HG02763 (cell line): ENCODE data around the gene AGRP.
A peak's percentile ranks its signal among the peaks of the same experiment; 100 is the strongest.
"Not testable (repeated sequence)": the region's sequence is repeated elsewhere in the genome, so short reads cannot be mapped to it uniquely, and the experiment has no call there.

Experiments
- ATAC-seq: cut with Tn5 transposase; IDR thresholded peaks from one replicate; pipeline ENCODE4 v1.9.1; 2021; ENCODE audit warnings: mild to moderate bottlenecking, moderate library complexity; ENCODE audit not compliant: unreplicated experiment

The AGRP gene, protein sequence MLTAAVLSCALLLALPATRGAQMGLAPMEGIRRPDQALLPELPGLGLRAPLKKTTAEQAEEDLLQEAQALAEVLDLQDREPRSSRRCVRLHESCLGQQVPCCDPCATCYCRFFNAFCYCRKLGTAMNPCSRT

DNA sequence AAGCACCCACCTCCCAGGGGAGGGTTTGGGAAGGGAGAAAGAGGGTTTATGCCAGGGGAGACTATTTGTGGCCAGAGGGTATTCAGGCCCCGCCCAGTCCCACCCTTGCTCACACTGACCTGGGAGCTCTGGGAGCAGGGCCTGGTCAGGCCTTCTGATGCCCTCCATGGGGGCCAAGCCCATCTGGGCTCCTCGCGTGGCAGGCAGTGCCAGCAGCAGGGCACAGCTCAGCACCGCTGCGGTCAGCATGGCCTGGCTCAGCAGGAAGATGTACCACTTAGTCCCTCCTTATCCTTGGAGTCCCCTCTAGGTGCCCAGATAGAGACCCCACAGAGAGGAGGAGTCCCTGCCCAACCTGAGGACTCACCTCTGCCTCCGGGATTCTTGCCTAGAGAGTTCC, at the start of gene AGRP:
Gene AGRP, minus strand, starts transcription at position 398 of the 400 bp plus-strand sequence. Its CDS starts 149 bp downstream, at position 249.
- ATAC-seq, result no peak

DNA sequence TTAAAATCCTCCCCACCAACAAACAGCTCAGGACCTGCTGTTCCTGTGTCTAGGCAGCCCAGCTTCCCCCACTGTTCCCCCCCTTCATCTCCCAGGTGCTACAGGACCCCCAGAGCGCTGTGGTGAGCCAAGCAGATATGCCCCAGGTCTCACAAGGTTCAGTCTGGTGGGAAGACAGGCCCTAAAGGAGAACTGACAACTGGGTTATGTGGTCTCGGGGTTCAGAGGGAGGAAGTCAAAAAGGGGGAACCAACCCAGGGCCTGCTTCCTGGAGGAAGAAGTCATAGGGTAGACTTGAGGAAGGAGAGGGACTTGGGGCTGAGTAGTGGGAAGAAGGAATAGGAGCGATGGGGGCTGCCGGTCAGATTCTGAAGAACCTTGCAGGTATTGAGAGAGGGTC, 47.9 kb upstream of the AGRP start:
- no peak for ATAC-seq

DNA sequence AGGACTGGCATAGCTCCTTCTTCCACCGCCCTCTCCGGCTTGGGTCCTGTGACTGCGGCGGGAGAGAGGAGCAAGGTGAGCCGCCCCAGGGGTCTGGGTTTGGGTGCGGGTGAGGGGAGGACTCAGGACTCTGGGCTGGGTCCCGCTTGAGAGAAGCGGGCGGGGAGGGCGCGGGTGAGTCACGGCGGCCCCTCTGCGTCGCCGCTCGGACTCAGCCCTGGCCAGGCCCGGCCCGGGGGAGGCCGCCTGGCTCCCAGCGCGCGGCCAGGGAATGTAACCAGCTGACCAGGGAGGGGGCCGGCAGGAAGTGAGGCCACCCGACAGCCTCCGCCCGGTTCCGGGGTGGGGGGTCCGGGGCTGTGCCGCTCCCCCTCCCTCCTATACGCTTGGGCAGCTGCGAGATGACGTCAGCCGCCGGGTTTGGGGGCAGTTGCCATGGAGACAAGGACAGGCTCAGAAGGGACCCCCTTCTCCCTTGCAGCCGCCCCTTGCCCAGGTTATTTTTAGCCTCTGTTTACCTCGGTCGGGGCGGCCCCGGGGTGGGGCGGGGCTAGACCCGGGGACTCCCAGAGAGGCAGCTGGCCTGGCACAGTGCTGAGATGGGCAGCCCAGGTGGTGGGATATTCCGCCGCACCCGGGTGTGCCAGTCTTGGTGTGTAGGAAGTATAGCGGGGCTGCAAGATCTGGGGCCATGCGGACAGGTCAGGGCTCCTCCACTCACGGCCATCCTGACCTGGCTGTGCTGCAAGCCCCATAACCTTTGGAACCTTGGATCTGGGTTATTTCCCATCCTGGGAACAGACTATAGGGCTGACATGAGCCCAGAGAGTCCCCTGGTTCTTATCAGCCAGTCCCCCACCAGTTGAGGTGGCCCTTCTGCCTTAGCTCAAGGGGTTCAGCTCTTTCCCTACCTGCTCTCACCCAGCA, 46.9 kb upstream of the AGRP start:
- ATAC-seq, result peak; percentile 44

DNA sequence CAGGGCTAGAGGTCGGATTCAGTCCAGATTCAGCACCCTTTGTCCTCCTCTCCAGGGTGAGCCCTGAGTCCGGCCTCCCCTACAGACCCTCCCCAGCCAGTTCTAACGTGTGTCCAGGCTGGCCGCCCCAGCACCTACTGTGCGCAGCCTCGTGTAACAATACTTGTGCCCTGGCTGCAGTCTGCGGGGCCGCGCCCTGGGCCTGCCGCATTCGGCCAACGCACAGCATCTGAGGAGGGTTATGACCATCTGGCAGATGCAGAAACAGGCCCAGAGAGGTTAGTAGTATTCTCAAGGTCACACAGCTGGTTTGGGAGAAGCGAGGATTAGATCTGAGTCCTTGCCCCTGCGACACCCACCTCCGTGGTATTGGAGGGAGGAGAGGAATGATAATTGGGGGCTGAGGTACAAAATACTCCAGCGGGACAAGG, 46.2 kb upstream of the AGRP start:
- ATAC-seq, result no peak

DNA sequence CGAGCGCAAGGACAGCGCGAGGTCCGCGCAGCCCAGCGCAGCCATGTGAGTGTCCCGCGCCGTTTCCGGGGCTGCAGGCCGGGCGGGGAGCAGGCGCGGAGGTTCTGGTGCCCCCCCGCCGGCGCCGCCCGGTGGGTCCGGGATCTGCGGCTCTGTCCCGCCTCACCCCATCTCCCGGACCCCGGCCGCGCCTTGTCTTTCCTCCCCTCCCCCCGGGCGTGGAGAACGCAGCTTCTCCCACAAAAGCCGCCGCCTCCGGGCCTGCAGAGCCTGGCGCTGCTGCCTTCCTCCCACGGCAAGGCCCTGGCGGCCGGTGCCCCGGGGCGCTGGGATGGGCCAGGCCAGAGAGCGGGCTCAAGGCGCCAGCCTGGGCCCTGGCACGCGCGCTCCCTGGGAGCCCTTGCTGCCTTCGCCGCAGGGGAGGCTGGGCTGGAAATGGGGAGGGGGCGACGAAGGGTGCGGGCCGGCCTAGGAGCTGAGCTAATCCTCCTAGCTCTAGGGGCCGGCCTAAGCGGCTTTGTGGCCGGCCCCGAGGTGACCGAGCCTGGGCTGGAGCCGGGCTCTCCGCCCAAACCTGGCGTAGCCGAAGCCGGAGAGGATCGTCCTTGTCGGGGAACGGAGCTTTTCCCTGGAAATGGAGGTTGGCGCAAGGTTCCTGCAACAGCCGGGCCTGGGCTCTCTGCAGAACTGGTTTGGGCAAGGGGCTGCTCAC, 45.7 kb upstream of the AGRP start:
- no peak for ATAC-seq

DNA sequence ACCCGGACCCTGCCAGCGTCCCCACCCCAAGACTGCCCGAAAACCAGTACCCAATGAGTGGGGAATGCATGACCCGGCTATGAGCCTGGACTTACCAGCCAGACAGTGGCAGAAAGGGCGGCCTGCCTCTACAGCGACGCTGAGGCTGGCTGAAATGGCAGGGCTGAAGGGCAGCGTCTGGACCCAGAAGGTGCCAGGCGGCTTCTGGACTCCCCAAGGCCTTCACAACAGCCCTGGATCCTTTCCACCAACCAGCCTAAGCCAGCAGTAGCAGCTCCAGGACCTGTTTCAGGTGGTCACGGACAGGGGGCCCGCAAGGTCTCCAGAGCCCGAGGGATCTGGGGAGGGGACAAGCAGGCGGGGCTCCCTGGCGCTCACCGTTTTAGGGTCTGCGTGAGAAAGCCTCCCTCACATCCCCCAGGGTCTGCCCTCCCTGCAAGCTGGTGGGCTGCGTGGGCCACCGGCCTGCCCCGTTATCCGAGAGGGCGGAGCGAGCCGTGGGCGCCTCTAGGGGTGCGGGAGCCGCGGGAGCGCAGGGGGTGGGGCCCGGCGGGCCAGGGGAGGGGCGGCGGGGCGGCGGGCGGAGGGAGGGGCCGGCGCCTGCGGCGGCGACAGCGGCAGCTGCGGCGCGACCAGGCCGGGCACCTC, 45.0 kb upstream of the AGRP start, which contains the start of gene RIPOR1:
Gene RIPOR1, plus strand, starts transcription at position 608 of the 648 bp plus-strand sequence. CDS start 9,618 bp downstream, outside the sequence.
- no peak for ATAC-seq

DNA sequence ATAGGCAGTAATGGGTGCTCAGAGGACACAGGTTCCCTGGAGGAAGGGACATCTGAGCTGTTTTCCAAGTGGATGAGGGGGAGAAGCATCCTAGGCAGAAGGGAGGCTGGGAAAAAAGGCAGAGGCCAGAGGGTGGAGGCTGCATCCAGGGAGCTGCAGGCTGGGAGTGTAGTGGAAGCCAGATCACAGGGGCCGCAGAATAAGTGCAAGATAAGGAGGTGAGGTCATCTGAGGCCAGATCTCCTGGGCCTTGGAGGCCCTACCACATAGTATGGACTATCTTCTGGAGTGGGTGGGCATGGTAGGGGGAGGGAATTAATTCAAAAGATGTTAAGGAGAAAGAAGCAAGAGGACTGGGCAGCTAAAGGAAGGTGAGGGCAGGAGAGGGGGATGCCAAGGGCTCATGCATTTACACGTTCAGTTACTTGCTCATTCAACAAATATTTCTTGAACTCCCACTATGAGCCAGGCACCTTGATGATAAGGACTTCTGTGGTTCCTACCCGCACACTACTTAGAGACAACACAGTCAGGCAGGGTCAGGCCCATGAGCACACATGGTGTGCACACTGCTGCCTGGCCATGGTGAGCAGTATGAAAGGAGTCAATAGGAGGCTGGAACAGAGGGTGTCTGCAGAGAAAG, 42.9 kb upstream of the AGRP start:
- ATAC-seq, result no peak

DNA sequence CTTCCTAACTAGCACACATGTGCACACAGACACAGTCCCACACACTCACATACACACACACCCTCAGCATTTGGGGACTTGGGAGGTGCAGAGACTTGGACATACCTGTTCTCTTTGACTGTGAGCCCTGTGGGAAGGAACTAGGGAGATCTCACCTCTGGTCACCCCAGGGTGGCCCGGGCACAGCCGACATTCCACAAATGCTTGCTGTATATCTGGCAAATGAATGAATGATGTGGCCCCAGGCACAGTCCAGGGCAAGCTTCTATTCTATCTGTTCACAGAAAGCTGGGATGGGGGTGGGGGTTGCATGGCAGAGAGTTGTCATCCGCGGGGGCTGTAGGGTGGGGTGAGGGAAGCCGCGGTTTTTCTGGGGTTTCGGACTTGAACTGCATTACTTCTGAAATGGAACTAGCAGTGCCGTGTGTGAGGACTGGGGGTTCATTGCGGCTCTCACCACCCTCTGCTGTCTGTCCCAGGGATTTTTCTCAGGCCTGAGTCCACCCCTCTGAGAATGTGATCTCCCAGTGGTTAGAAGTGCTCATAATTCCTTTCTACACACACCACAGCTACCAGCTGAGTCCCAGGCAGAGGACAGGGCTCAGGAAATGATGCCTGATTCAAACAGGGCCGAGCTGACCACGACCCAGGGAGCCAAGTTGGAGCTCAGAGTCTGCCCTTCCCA, 42.0 kb upstream of the AGRP start:
- ATAC-seq, result no peak

DNA sequence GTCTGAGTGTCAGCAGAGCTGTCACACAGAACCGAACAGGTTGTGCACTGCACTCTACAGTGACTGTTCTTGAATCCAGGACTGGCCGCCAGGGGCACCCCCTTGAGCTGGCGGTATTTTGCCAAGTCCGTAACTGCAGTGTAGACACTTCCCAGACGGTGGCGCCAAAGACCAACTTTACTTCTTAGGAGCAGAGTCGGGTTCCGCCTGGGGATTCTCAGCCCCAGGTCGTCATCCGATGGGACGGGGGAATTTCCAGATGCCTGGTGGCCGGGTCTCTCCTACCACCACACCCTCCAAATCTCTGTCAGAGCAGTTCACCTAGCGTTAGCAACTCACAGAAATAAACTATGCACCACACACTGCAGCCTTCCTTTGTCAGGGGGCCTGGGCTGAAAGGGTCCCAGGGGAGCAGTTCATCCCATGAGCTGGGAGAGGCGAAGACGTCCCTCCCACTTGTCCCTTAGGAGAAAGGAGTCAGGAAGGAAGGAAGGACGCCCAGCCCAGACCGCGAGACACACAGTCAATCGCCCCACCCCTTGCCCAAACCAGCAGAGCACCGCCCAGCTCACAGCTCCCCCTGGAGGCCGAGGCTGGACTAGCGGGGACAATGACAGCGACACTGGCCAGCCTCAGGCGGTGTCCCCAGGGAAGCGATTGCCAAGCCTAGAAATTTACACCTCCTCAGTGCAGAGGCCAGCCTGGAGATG, 37.9 kb upstream of the AGRP start:
- peak; percentile 57 for ATAC-seq

DNA sequence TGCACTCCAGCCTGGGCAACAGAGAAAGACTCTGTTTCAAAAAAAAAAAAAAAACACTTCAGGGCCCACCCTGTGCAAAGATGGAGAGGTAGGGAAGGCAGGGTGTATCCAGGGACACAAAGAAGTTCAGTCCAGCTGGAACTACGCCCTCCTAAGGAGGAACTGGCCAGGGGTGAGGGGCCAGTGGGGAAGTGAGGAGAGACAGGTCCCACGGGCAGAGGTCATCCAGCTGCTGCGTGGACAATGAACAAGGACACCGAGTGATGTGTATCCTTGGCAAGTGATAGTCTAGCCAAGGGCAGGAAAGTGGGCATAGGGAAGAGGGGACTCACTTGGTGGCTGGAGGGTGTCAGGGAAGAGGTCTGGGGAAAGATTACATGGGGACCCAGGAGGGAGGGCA, 35.9 kb upstream of the AGRP start:
- no peak for ATAC-seq

DNA sequence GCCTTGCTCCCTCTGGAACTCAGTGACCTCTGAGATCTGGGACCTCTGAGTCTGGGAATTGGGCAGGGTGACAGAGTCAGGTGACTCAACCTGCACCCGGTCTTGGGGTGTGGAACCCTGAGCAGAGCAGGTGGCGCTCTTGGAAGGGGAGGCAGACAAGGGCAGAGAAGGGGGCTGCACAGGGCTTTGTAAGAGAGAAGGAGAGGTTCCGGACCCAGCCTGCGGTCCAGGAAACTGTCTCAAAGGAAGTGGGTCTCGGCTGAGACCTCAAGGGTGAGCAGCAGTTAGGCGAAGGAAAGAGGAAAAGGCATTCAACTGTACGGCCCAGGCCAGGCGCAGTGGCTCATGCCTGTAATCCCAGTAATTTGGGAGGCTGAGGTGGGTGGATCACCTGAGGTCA, 35.3 kb upstream of the AGRP start:
- ATAC-seq, result no peak

DNA sequence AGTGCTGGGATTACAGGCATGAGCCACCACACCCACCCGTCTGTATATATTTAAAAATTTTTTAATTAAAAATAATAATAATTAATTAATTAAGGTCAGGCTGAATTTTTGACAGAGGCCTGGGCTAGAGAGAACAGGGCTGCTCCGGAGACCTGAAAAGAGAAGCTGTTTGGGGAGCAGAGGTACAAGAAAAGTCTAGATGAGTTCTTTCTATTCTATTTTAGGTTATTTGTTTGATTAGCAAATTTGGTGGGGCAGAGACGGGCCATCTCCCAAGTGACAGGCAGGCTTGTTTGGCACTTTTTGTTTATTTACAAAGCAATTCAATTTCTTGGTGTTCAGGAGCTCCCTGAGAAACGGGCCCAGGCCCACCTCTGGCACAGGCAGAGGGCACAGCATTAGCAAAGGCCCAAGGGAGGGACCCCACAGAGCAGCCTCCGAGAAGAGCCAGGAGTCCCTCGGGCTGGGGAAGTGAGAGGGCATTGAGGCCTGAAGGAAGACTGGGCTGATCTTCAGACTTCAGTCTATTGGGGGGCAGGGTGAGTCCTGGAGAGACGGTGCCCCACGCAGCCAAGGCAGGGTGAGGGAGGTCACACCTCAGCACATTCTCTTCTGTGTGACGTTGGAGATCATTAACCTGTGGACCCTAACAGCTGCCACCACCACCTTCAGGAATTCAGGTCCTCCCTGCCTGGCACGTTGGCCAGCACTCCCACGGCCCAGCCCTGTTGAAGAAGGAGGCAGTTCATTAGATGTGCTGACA, 34.5 kb upstream of the AGRP start:
- ATAC-seq, result peak; percentile 46

DNA sequence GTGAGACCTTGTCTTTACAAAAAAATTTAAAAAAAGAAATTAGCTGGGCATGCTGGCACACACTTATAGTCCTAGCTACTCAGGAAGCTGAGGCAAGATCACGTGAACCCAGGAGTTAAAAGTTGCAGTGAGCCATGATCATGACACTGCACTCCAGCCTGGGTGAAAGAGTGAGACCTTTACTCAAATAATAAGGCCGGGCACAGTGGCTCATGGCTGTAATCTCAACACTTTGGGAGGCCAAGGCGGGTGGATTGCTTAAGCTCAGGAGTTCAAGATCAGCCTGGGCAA, 33.8 kb upstream of the AGRP start:
- no peak for ATAC-seq

DNA sequence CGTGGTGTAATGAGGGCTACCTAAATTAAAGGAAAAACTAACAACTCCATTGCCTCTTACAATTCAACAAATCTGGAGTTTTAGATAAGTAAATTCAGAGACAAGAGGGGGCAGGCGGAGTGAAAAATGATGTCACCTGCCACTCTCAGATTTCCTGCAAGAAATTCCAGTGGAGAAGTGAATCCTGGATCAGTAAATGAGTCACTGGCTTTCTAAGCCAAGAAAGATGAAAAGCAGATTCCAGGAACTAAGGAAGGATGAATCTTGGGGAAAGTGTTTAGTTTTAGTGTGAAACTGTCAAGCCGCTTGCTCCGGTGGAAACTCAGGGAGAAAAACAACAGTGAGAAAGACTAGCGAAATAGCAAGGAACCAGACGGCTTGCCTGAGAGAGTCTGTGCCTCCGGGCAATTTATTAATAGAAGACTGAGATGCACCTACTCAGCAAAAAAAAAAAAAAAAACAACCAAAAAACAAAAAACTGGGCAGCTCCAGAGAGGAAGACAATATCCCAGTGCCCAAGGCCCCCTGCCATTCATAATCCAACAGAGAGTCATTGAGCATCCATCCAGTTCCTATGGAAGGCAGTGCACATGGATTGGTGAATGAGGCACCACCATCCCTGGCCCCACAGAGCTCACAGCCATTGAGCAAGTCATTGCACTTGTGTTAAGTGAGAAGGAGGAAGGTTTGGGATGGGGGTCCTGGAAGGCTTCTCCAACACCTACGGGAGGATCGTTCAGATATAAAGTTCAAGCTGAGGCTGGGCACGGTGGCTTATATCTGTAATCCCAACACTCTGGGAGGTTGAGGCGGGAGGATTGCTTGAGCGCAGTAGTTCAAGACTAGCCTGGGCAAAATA, 33.2 kb upstream of the AGRP start:
- ATAC-seq, result no peak

DNA sequence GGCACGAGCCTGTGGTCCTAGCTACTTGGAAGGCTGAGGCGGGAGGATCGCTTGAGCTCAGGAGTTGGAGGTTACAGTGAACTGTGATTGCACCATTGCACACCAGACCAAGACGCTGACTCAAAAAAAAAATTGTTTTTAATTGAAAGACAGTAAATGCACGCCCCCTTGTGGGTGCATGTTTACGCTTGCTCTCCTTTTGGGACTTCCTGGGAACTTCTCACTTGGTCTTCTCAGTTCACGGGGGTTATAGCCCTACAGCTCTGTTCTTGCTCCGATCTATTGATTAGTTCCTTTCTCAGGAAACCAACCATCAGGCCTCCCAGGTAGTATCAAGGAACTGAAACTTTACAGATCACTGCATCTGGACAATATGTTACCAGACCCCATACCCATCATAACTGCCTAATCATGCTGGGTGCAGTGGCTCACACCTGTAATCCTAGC, 31.1 kb upstream of the AGRP start:
- peak; percentile 33 for ATAC-seq

DNA sequence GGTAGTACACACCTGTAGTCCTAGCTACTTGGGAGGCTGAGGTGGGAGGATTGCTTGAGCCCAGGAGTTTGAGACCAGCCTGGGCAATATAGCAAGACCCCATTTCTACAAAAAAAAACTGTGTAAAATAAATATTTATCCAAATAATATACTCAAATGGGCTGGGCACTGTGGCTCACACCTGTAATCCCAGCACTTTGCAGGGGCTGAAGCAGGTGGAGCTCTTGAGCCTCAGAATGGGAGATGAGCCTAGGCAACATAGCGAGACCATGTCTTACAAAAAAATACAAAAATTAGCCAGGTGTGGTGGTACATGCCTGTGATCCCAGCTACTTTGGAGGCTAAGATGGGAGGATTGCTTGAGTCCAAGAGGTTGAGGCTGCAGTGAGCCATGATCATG, 30.5 kb upstream of the AGRP start:
- not testable (repeated sequence) for ATAC-seq

DNA sequence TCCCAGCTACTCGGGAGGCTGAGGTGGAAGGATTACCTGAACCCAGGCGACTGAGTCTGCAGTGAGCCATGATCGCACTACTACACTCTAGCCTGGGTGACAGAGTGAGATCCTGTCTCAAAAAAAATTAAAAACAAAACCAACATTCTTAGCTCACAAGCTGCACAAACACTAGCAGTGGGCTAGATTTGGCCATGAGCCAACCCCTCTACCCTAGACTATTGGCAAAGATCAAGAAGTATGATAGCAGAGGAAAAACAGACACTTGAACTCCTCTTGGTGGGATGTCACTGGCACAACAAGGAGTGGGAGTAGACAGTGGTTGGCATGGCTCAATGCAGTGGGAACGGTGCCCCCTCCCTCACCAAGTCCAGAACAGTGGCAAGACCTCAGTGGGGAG, 25.7 kb upstream of the AGRP start:
- no peak for ATAC-seq

DNA sequence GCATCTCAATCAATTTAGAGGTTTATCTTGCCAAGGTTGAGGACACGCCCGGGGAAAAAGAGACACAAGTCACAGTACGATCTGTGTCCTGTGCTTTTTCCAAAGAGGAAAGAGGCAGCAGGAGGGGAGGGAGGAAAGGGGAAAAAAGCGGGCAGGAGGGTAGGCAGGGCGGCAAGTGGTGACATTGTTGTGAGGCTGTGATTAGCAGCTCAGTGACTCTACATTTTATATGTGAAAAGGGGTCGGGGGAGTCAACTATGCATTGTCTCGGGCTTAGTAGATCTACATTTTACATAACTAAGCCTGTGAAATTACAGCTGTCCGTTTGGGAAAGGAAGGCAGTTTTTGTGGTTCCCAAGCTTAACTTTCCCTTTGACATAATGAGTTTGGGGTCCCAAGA, 23.1 kb upstream of the AGRP start:
- no peak for ATAC-seq
